T-helper 2 cell treated with Interferon-gamma antibody and Interleukin-4, amounts not matched to agents 5 μg/mL and 100 μg/mL, for 36 hours (primary cell): Measurements from ENCODE around the gene ITK.

ENCODE experiments used
- DNase-seq: peaks from one replicate; pipeline ENCODE4 v3.0.0; 2021; ENCODE audit warnings: low spot score
- H3K27ac Mint-ChIP-seq: one replicate; pipeline ENCODE4 v1.8.0; 2021; ENCODE audit warnings: mild to moderate bottlenecking, mixed read lengths
- H3K27me3 Mint-ChIP-seq: one replicate; pipeline ENCODE4 v1.8.0; 2021; ENCODE audit warnings: low read depth, mixed read lengths
- H3K36me3 Mint-ChIP-seq: one replicate; pipeline ENCODE4 v1.8.0; 2021; ENCODE audit warnings: low read depth, mixed read lengths
- H3K4me1 Mint-ChIP-seq: one replicate; pipeline ENCODE4 v1.8.0; 2021; ENCODE audit warnings: low read depth, mixed read lengths
- H3K4me3 Mint-ChIP-seq: one replicate; pipeline ENCODE4 v1.8.0; 2022; ENCODE audit warnings: mild to moderate bottlenecking, moderate library complexity, mixed read lengths
- H3K9me3 Mint-ChIP-seq: one replicate; pipeline ENCODE4 v1.8.0; 2021; ENCODE audit warnings: mixed read lengths

ITK gene

DNA sequence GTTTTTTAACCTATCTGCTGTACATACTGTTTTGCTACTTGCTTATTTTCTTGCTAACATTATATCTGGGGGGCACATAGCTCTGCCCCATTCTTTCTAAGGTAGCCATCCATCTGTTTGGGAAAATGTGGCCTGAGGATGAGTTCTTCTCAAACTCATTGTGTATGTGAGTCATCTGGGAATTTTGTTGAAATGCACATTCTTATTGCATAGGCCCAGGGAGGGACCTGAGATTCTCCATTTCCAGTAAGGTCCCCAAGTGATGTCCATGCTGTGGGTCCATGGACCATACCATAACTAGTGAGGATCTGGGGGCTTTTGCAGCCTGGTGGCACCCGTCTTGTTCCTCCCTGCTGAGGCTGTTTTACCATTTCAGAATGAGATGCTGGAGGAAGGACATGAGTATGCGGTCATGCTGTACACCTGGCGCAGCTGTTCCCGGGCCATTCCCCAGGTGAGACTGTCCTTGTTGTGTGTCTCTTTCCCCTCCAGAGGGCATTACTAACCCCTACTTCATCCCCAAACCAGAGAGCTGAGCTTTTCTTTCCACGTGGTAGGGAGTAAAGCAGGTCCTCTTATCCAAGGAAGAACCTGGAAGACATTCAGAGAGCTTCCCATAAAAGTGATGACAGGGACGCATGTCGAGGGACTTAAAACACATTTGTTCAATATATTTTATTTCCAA lies 113.9 kb downstream of the ITK start:
- no peak overlapping the region for H3K4me3 Mint-ChIP-seq
- peaks cover 26% of the 10 kb centered on the region for H3K4me1 Mint-ChIP-seq
- H3K27me3 Mint-ChIP-seq: no peaks in the 10 kb centered on the region
- no peaks in the 10 kb centered on the region for H3K9me3 Mint-ChIP-seq
- peak overlapping the region; percentile 8 for H3K27ac Mint-ChIP-seq
- DNase-seq: no peak
- H3K36me3 Mint-ChIP-seq: peaks cover 77% of the 10 kb centered on the region

DNA sequence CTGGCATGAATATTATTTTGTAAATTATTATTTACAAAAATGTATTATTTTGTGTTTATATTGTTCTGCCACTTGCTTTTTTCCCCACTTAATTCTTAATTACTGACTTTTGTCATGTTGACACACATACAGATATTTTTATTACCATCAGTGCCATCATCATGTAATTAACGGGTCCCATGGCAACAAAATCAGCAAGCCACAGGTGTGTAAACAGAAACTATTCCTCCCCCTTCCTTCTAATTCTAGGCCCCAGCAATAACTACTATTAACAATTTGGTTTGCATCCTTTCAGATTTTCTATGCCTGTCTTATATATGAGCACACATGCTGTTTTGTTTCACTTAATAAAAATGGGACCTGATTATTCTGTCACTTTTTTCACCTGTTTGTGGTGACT lies 114.6 kb downstream of the ITK start:
- H3K36me3 Mint-ChIP-seq: peaks cover 76% of the 10 kb centered on the region
- peaks cover 26% of the 10 kb centered on the region for H3K4me1 Mint-ChIP-seq
- H3K27me3 Mint-ChIP-seq: no peaks in the 10 kb centered on the region
- DNase-seq: no peak
- H3K27ac Mint-ChIP-seq: peak overlapping the region; percentile 58
- H3K4me3 Mint-ChIP-seq: no peak overlapping the region
- H3K9me3 Mint-ChIP-seq: no peaks in the 10 kb centered on the region

DNA sequence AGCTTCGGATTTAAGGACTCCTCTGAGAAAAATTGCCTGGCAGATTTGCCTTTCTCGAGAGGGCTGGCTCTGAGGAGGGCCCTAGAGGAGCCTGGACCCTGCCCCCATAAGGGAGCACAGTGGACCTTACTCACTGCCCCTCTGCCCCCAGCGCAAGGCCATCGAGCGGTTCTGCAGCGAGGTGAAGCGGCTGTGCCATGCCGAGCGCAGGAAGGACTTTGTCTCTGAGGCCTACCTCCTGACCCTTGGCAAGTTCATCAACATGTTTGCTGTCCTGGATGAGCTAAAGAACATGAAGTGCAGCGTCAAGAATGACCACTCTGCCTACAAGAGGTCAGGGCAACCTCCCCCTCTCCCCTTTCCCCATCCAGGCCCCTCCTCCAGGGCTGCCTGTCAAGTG lies 119.9 kb downstream of the ITK start:
- Mint-ChIP-seq H3K36me3 (peaks cover 71% of the 10 kb centered on the region), H3K4me1 (peaks cover 36% of the 10 kb centered on the region)

DNA sequence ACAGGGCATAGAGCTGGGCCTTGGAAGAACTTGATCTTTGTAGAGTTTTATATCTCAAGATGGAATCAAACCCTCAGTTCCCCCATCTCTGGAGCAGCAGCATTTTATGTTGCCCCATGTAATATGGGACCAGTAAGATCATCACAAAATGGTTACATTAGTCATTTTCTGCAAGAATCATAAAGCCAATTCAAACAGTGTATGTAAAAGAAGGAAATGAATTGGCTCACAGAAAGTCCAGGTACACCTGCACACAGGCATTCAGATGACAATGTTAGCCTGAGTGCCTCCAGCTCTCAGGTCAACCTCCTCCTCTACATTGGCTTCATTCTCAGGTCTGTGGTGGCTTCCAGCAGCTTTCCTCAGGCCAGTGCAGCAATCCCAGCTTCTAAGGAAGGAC lies 120.4 kb downstream of the ITK start:
- no peak for DNase-seq
- Mint-ChIP-seq H3K9me3 (no peaks in the 10 kb centered on the region), H3K4me1 (peaks cover 39% of the 10 kb centered on the region), H3K36me3 (peaks cover 71% of the 10 kb centered on the region), H3K27me3 (no peaks in the 10 kb centered on the region), H3K4me3 (no peak overlapping the region), H3K27ac (no peak overlapping the region)

More for the DNA sequence above, 119.9 kb downstream of the ITK start:
- Mint-ChIP-seq H3K9me3 (no peaks in the 10 kb centered on the region), H3K4me3 (no peak overlapping the region), H3K27me3 (no peaks in the 10 kb centered on the region), H3K27ac (no peak overlapping the region)
- DNase-seq: no peak

DNA sequence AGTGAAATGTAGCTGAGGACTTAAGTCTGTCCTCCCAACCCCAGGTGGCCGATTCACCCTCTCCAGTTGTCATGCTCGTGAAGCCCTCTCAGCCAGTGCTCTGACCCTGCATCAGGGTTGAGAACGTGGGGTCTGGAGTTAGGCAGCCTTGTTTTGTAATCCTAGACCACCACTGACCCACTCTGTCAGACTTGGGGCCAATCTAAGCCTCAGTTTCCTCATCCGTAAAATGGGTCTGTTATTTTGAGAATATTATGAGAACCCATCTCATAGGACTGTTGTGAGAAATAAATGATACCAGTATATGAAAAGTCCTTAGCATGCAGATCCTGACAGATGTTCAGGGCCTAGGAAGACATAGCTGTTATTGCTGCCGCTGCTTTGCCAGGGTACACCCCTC lies 122.4 kb downstream of the ITK start:
- Mint-ChIP-seq H3K27ac (peak overlapping the region; percentile 82), H3K4me1 (peaks cover 56% of the 10 kb centered on the region), H3K4me3 (no peak overlapping the region), H3K27me3 (no peaks in the 10 kb centered on the region), H3K9me3 (no peaks in the 10 kb centered on the region), H3K36me3 (peaks cover 72% of the 10 kb centered on the region)
- DNase-seq: no peak

DNA sequence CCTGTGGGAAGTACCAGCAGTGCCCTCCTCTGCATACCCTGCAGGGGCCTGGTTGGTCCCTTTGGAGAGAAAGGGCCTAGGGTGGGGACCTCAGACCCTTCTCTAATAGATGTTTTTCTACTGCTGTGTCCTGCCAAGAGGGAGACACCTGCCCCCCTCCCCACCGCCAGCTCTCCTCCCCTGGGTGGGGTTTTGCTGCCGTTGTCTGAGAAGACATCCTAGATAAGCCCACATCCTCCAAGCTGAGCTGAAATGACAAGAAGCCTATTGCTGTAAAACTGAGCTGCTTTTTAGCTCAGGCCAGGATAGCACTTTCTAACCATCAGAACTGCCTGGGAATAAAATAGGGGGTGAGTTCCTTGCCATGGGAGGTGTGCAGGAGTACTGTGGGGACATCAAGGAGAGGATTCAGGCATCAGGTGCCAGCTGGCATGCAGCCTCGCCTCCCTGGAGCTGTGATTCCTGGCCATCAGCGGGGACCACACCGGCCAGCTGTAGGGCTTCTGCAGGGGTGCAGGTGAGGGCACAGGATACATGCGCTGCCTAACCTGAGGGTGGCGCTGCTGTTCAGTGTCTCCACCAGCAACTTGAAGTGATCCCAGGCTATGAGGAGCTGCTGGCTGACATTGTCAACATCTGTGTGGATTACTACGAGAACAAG lies 123.2 kb downstream of the ITK start:
- DNase-seq: no peak

More for the DNA sequence above, 123.2 kb downstream of the ITK start:
- Mint-ChIP-seq H3K36me3 (peaks cover 72% of the 10 kb centered on the region), H3K4me3 (peak overlapping the region; percentile 79), H3K27ac (peak overlapping the region; percentile 82), H3K27me3 (no peaks in the 10 kb centered on the region), H3K9me3 (no peaks in the 10 kb centered on the region), H3K4me1 (peaks cover 59% of the 10 kb centered on the region)
